Panc1 (cell line): Measurements from ENCODE around the gene ATP5F1E. TPM values are rescaled to one million over a fixed set of nuclear protein-coding genes. Genes with fewer than 3 reads are reported as not detected.

ENCODE experiments used
- ATAC-seq: fragments of 200-7000 bp; cut with Tn5 transposase; 2 replicates; pipeline ENCODE4 v1.9.1; 2020; ENCODE audit warnings: mild to moderate bottlenecking, moderate library complexity
- BruUV-seq: library from RNA; stranded (reverse); fragments of 400-500 nt; replicated peaks from 2 replicates; lab custom pipeline; 2021; lab: Mats Ljungman, UMichigan
- CTCF ChIA-PET: fragments of 300-600 bp; sonication (Branson Sonifier 250); formaldehyde crosslinking; loops from one replicate; lab custom pipeline; 2022; ENCODE audit warnings: antibody characterized with exemption; lab: Charles Lee
- POLR2A ChIA-PET: fragments of 300-600 bp; sonication (Branson Sonifier 250); formaldehyde crosslinking; loops from one replicate; lab custom pipeline; 2022; ENCODE audit warnings: antibody characterized with exemption; lab: Charles Lee
- DNase-seq: peaks from one replicate; pipeline ENCODE4 v3.0.0-alpha.2; 2010; ENCODE audit warnings: low read depth, low spot score
- H3K27ac ChIP-seq: 2 replicates; pipeline ENCODE4 v1.5.1; 2011; ENCODE audit warnings: mild to moderate bottlenecking, low read length, inconsistent platforms
- H3K27me3 ChIP-seq: fragments of 200-500 bp; sonication (Bioruptor generic); 2 replicates; pipeline ENCODE4 v1.6.0; 2014; ENCODE audit warnings: low read length, inconsistent platforms; ENCODE audit not compliant: control insufficient read depth, insufficient read depth
- H3K36me3 ChIP-seq: fragments of 200-500 bp; sonication (Bioruptor generic); 2 replicates; pipeline ENCODE4 v1.5.1; 2014; ENCODE audit warnings: inconsistent platforms, mild to moderate bottlenecking, low read length, moderate library complexity; ENCODE audit not compliant: control insufficient read depth, insufficient read depth
- H3K4me1 ChIP-seq: 2 replicates; pipeline ENCODE4 v1.5.1; 2011; ENCODE audit warnings: inconsistent platforms, mild to moderate bottlenecking, low read length, moderate library complexity; ENCODE audit not compliant: control insufficient read depth, insufficient read depth
- H3K4me3 ChIP-seq, 2 experiments: 2 replicates each; pipeline ENCODE4 v1.5.1; 2011 to 2012; ENCODE audit warnings: low read depth in 2 of 2, low read length in 2 of 2, mild to moderate bottlenecking in 2 of 2, inconsistent platforms in 1 of 2, moderate library complexity in 1 of 2
- H3K9me3 ChIP-seq: fragments of 200-500 bp; sonication (Bioruptor generic); 2 replicates; pipeline ENCODE4 v1.5.1; 2014; ENCODE audit warnings: low read depth, mild to moderate bottlenecking, inconsistent platforms, low read length, moderate library complexity; ENCODE audit not compliant: control insufficient read depth, insufficient read depth
- POLR2AphosphoS5 ChIP-seq: IDR thresholded peaks from 2 replicates; pipeline ENCODE4 v1.6.1; 2012; ENCODE audit warnings: mild to moderate bottlenecking, low read depth, low read length, moderate library complexity
- REST ChIP-seq, 2 experiments: IDR thresholded peaks; 2 replicates each; pipeline ENCODE4 v1.6.1; 2011 to 2012; ENCODE audit warnings: low read depth in 2 of 2, control low read depth in 1 of 2, low read length in 1 of 2, mild to moderate bottlenecking in 1 of 2, moderate library complexity in 1 of 2; ENCODE audit not compliant: insufficient read depth in 1 of 2
- SIN3A ChIP-seq: IDR thresholded peaks from 2 replicates; pipeline ENCODE4 v1.6.1; 2012; ENCODE audit warnings: low read depth, mild to moderate bottlenecking, low read length, moderate library complexity, borderline replicate concordance; ENCODE audit not compliant: insufficient read depth
- TCF7L2 ChIP-seq: IDR thresholded peaks from 2 replicates; pipeline ENCODE4 v1.6.1; 2011; ENCODE audit warnings: mild to moderate bottlenecking, low read depth, low read length, inconsistent platforms
- in situ Hi-C: cut with HindIII; loops from 2 replicates; pipeline ENCODE4 v1.10.0; 2016; ENCODE audit warnings: low sequenced_read_pairs, low pct_unique_long_range_greater_than_20kb
- intact Hi-C: fragments of 100-400 bp; cut with micrococcal nuclease; formaldehyde crosslinking; loops from one replicate; pipeline ENCODE4 v1.10.0; 2022; ENCODE audit not compliant: unreplicated experiment
- total RNA-seq: library from RNA; stranded (reverse); gene quantifications from one replicate; pipeline ENCODE4 v1.2.1, GENCODE V29; 2021; ENCODE audit not compliant: unreplicated experiment
- TF ChIP-seq, protein P1 (sequence below): fragments of 450-650 bp; IDR thresholded peaks from 2 replicates; pipeline ENCODE4 v1.5.1; 2017; ENCODE audit warnings: mild to moderate bottlenecking

Gene ATP5F1E
- total RNA-seq, 1 experiment from 2014 or later = 90.6 TPM

DNA sequence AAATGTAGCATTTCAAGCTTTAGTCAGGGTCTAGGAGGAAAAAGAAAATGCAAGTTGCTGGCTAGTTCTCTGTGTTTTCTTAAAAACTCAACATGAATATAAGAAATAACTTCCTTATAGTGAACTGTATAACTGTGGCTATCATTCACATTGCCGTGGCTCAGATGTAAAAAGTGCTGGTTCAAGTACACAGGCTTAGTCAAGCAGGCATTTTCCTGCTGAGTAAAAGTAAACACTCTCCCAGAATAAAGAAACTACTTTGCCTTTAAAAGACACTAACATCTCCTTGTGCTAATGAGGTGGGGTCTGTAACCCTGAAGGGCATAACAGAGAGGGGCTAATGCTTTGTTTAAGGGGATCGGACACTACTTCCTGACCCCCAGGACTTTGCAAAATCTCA is 3.3 kb downstream of the ATP5F1E start:
- peaks cover 36% of the 10 kb centered on the region for H3K4me1 ChIP-seq
- no peak for DNase-seq
- ChIA-PET CTCF (no interaction called here), POLR2A (no interaction called here)
- H3K27ac ChIP-seq = 0 out of 2 replicates have a peak overlapping the region, but pooled peaks have one; percentile 23
- no peak for ATAC-seq
- peaks cover 67% of the 10 kb centered on the region for H3K36me3 ChIP-seq
- no TSS peak for BruUV-seq
- H3K4me3 ChIP-seq = peak overlapping the region; percentile 0 to 12; a peak in 2 of 4 replicates
- TF ChIP-seq SIN3A (no peak), POLR2AphosphoS5 (no peak), REST (IDR thresholded peaks at IDR 0.05; ENCODE audit: insufficient read depth in 1 of 2, low read depth in 2 of 2, low read length in 1 of 2) (no peak), TCF7L2 (no peak)
- TF ChIP-seq, protein P1, sequence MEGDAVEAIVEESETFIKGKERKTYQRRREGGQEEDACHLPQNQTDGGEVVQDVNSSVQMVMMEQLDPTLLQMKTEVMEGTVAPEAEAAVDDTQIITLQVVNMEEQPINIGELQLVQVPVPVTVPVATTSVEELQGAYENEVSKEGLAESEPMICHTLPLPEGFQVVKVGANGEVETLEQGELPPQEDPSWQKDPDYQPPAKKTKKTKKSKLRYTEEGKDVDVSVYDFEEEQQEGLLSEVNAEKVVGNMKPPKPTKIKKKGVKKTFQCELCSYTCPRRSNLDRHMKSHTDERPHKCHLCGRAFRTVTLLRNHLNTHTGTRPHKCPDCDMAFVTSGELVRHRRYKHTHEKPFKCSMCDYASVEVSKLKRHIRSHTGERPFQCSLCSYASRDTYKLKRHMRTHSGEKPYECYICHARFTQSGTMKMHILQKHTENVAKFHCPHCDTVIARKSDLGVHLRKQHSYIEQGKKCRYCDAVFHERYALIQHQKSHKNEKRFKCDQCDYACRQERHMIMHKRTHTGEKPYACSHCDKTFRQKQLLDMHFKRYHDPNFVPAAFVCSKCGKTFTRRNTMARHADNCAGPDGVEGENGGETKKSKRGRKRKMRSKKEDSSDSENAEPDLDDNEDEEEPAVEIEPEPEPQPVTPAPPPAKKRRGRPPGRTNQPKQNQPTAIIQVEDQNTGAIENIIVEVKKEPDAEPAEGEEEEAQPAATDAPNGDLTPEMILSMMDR = no peak
- in situ Hi-C loops = no loop called here
- no peaks in the 10 kb centered on the region for H3K9me3 ChIP-seq
- no peaks in the 10 kb centered on the region for H3K27me3 ChIP-seq
- intact Hi-C loops = no loop called here

GRCh38 chr20:59027741-59028320 is 4.3 kb downstream of the ATP5F1E start:
- intact Hi-C loops (no loop called here), in situ Hi-C loops (no loop called here)
- Histone ChIP-seq H3K9me3 (no peaks in the 10 kb centered on the region), H3K27ac (no peak overlapping the region), H3K27me3 (no peaks in the 10 kb centered on the region), H3K4me3 (no peak overlapping the region), H3K4me1 (peaks cover 27% of the 10 kb centered on the region), H3K36me3 (peaks cover 58% of the 10 kb centered on the region)
- BruUV-seq = no TSS peak
- CTCF ChIA-PET = no interaction called here
- POLR2A ChIA-PET = no interaction called here
- ATAC-seq = no peak
- TF ChIP-seq REST (IDR thresholded peaks at IDR 0.05; ENCODE audit: insufficient read depth in 1 of 2, low read depth in 2 of 2, low read length in 1 of 2) (no peak), TCF7L2 (no peak), POLR2AphosphoS5 (no peak), SIN3A (no peak)
- TF ChIP-seq, protein P1 = no peak
- no peak for DNase-seq
